ENCODE data around the gene CDA.
"Not testable (repeated sequence)": the region's sequence is repeated elsewhere in the genome, so short reads cannot be mapped to it uniquely, and the experiment has no call there.

CDA gene

DNA sequence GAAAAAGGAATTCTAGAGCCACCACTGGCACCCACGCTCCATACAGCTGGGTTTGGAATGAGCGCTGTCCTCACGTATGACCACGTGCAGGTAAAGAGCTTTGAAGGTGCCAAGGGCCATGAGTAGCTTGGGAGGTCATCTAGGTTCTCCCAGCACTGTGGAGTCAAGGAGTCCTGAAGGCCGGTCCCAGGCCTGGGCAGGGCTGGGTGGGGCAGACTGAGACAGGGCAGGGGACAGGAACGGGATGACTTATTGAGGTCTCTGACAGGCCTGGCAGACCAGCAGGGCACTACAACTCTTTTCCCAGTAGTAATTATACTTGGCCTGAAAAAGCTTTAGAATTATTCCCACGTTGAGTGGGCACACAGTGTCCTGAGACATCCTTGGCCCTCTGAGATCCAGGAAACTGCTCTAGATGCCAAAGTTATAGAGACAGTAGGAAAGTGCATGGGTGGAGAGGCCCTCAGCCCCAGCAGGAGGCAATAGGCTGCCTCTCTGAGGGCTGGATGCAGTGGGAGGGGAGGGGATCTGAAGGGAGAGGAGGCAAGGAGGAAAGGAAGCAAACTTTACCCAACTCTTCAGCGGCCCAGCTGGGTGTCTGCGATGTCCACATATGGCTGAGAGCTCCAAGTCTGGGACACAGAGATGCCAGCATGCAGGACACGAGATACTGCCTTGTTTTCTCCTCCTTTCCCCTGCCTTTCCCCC is 1.8 kb upstream of the CDA start:
- no peak for DNase-seq (ENCODE audit: low spot score)

- DNase-seq (ENCODE audit: low spot score): no peak
These were observed 1.2 kb upstream of the CDA start for GRCh38 chr1:20587661-20588053.

DNA sequence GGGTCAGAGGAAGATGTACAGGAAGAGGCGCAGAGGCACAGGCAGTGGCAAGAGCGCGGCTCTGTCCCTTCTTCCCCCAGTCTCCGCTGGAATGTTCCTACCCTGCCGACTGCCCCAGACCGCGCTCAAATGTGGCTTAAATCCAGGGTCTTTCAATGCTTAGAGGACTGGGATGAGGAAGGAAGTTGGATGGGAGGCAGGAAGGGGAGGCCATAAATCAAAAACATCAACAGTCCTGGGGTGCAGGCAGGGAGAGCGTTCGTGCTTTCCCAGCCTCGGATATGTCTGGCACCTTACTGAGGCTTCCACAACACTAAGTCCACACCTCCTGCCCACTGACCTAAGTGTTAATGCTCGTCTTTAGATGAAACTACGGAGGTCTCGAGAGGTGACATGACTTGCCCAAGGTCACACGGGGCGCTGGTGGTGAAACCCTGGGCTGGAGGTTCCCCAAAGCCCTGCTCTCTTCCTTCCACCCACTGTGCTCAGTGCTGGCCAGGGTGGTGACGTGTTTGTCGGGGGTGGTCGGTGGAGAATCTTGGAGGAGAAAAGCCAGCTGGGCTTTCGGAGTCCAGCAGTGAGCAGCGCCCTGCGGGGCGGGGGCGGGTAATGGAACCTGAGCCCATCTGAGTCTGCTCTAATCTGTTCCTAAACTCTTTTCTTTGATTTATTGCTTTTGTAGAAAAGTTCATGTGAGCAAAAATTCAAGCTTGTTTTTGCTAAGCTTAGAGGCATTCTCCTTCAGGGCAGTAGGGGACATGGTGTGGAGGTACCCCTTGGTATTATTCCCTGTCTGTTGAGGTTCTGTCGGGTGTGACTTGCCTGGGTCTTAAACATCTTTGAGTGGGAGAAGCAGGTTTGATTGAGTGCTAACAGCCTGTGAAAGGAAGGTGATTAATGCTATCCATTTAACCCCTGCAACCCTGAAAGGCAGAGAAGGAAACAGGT is 708 bp downstream of the CDA start:
- no peak for DNase-seq (ENCODE audit: low spot score)

DNA sequence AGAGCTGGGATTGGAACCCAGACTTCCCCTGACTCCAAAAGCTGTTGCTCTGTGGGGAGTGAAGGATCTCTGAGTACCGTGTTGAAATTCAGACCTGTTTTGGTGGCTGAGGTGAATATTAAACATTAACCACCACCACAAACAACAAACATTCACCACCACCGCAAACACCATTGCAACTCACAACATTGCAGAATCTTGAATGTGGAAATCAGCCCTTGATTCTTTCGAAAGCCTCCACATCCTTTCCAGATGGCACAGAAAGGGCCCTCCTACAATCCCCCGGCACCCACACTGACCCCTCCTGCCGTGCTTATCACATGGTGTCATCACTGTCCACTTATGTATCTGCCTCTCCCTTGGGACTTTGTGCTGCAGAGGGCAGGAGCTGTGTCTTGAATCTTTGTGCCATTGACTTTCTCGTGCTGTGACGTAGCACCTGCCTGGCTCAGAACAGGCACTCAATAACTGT is 1.4 kb downstream of the CDA start:
- no peak for DNase-seq (ENCODE audit: low spot score)

- DNase-seq (ENCODE audit: low spot score): no peak
These were observed 4.9 kb downstream of the CDA start for GRCh38 chr1:20593756-20594155.

DNA sequence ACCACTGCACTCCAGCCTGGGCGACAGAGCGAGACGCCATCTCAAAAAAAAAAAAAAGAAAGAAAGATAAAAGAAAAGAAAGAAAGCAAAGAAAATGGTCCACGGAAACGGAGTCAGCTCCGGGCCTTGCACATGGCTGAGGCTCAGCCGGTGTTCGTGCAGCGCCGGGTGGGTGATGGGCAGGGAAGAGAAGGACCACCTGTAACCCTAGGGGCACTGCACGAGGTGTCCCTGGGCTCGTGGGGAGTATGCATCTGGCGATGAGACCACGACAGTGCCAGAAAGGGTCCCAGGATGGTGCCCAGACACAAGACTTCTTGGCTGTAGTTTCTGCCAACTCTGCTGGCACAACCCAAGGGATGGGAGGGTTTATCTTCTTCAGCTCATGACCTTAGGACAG is 5.8 kb downstream of the CDA start:
- DNase-seq (ENCODE audit: low spot score): no peak

- no peak for DNase-seq (ENCODE audit: low spot score)
These were observed 7.2 kb downstream of the CDA start for GRCh38 chr1:20596106-20596505.

GRCh38 chr1:20597650-20598049 is 8.8 kb downstream of the CDA start:
- DNase-seq (ENCODE audit: low spot score): no peak

DNA sequence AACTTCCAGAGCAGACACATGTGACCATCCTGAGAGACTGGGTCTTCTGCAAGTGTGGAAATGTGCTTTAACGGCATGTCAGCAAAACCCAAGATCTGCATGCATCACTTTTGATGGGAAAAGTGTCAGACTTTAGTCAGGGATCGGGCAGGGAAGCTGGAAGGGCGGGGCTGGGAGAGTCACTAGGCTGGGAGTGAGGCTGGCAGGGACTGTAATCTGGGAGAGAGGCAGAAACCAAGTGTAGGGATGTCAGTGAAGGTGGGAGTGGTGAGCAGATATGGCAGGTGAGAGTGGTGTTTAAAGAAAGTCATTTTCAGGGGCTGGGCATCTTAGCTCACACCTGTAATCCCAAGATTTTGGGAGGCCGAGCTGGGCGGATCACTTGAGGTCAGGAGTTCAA is 11.3 kb downstream of the CDA start:
- no peak for DNase-seq (ENCODE audit: low spot score)

GRCh38 chr1:20601129-20601825 is 12.4 kb downstream of the CDA start:
- no peak for DNase-seq (ENCODE audit: low spot score)

DNA sequence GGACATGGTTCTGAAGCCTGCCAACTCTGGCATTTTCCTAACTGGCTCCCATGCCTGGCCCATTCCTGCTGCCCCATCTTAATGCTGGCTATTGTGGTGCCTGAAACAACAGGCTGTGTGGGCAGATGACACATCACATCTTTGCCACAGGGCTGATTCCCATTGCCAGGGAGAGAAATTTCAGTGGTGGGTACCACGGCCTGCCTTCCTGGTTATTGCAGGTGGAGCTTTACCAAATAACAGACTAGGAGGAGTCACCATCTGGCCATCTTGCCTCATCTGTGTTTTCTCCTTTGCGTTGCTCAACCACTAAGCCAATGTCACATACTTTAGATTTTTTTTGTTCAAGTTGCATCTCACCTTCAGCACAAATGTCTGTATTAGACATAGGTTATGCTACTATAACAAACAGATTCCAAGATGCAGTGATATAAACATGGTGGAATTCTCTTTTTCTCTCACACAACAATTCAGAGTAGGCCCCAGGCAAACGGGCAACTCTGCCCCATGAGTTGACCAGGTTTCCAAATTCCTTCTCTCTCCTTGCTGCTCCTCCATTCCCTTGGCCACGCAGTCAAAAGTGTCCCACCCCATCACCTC is 14.1 kb downstream of the CDA start:
- no peak for DNase-seq (ENCODE audit: low spot score)

DNA sequence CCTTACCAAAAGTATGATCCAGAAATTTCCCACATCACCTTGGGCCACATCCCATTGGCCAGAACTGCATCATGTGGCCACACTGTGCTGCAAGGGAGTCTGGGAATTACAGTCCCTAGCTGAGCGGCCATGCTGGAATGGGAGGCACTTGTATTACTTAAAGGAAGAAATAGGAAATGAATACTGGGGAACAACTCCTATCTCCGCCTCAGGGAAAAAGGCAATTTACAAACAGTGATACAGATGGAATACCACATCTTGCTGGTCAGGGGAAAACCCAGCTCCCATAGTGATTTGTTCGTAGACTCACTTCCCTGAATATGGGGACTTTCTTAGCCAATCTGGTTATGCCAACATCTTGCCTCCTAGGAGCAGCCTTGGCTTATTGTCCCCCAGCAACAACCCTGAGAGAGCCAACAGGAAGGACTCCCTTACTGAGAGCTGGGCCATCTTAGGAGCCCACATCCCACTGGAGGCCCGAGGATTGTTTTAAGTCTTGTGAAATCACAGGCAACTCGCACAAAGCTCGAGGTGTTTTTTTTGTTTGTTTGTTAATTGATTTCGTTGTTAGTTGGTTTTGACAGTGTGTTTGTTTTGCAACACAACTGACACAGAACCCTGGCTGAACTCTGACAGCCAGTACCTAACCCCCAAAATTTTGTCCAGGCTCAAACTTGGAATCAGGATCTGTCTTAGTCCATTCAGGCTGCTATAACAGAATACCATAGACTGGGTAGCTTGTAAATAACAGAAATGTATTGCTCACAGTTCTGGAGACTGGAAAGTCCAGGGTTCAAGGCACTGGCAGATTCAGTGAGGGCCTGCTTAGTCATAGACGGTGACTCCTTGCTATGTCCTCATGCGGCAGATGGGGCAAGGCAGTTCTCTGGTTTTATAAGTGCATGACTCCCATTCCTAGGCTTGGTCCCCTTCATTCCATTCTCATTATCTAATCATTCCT is 14.9 kb downstream of the CDA start:
- peak; percentile 38 for DNase-seq (ENCODE audit: low spot score)

DNA sequence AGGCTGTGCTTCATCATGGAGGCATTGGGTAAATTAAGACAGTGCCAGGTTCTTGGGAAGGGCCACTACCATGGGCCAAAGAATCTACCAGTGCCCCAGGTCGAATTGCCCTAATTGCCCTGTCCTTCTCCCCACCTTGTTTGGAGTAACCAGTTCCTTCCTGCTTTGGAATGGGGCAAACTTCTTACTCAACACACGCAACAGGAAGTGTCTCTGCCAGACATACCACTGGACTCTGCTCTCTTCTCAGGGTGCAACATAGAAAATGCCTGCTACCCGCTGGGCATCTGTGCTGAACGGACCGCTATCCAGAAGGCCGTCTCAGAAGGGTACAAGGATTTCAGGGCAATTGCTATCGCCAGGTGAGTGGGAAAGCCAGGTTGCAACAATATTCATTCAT is 15.8 kb downstream of the CDA start:
- no peak for DNase-seq (ENCODE audit: low spot score)

GRCh38 chr1:20606801-20607570 is 18.1 kb downstream of the CDA start:
- not testable (repeated sequence) for DNase-seq (ENCODE audit: low spot score)

GRCh38 chr1:20609541-20609940 is 20.6 kb downstream of the CDA start:
- DNase-seq (ENCODE audit: low spot score): no peak

- DNase-seq (ENCODE audit: low spot score): no peak
These were observed 22.1 kb downstream of the CDA start for GRCh38 chr1:20610970-20611369.

DNA sequence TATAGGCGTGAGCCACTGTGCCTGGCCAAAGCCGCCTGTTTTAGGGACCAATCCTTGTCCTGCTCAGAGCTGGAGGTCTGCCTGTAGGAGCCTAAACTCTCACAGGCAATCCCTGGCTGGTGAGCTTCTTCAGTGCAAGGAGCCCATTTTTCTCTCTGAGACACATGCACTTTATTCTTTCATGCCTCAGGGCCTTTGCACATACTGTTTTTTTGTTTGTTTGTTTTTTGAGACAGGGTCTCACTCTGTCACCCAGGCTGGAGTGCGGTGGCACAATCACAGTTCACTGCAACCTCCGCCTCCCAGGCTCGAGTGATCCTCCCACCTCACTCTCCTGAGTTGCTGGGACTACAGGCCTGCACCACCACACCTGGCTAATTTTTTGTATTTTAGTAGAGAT is 22.8 kb downstream of the CDA start:
- no peak for DNase-seq (ENCODE audit: low spot score)

DNA sequence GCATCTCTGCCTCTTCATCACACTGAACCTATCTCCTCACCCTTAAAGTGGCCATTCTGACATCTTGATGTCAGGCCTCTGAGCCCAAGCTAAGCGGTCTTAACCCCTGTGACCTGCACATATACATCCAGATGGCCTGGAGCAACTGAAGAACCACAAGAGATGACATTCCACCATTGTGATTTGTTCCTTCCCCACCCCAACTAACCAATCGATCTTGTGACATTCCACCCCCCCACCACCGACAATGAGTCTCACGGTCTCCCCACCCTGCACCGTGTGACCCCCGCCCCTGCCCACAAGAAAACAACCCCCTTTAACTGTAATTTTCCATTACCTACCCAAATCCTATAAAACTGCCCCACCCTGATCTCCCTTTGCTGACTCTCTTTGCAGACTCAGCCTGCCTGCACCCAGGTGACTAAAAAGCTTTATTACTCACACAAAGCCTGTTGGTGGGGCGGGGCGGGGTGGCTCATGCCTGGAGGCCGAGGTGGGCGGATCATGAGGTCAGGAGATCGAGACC is 23.4 kb downstream of the CDA start:
- peak; percentile 78 for DNase-seq (ENCODE audit: low spot score)

- no peak for DNase-seq (ENCODE audit: low spot score)
These were observed 25.3 kb downstream of the CDA start for GRCh38 chr1:20614131-20614579.

Measured in LoVo (cell line).